Activated CD4-positive, CD25-positive, alpha-beta regulatory T cell treated with anti-CD3 and anti-CD28 coated beads, Interleukin-2, amount 50 U/mL, for 24 hours (primary cell): Measurements from ENCODE around the gene SELPLG.
"Not testable (repeated sequence)": the region's sequence is repeated elsewhere in the genome, so short reads cannot be mapped to it uniquely, and the experiment has no call there.

Experiments
- ATAC-seq, 2 donors: fragments of 150-1000 bp; cut with Tn5 transposase; one replicate each; pipeline ENCODE4 v1.10.0; 2021; ENCODE audit warnings: mild to moderate bottlenecking in 1 of 2, moderate library complexity in 1 of 2

Gene SELPLG

GRCh38 chr12:108655812-108656175 lies 22.1 kb upstream of the SELPLG start:
- ATAC-seq = not testable (repeated sequence)

- not testable (repeated sequence) for ATAC-seq
Measured at GRCh38 chr12:108654622-108655021, 20.9 kb upstream of the SELPLG start.

- ATAC-seq = no peak
Measured at GRCh38 chr12:108653922-108654321, 20.2 kb upstream of the SELPLG start.

- ATAC-seq = peak; percentile 34 to 37
Measured at GRCh38 chr12:108653082-108653516, 19.4 kb upstream of the SELPLG start.

GRCh38 chr12:108650083-108650482 lies 16.4 kb upstream of the SELPLG start:
- ATAC-seq = no peak

GRCh38 chr12:108649669-108650068 lies 16.0 kb upstream of the SELPLG start:
- ATAC-seq = no peak

GRCh38 chr12:108649126-108649525 lies 15.4 kb upstream of the SELPLG start:
- ATAC-seq = peak; percentile 79 to 84

- no peak for ATAC-seq
Measured at GRCh38 chr12:108648371-108648770, 14.7 kb upstream of the SELPLG start.

- ATAC-seq = no peak
Measured at GRCh38 chr12:108647585-108648287, 14.0 kb upstream of the SELPLG start.

- ATAC-seq = no peak
Measured at GRCh38 chr12:108646600-108647579, 13.2 kb upstream of the SELPLG start.

GRCh38 chr12:108645686-108646599 lies 12.2 kb upstream of the SELPLG start:
- ATAC-seq = no peak

GRCh38 chr12:108644811-108645120 lies 11.1 kb upstream of the SELPLG start:
- no peak for ATAC-seq

GRCh38 chr12:108643941-108644810 lies 10.5 kb upstream of the SELPLG start:
- no peak for ATAC-seq

- ATAC-seq = no peak
Measured at GRCh38 chr12:108642899-108643654, 9.4 kb upstream of the SELPLG start.

GRCh38 chr12:108642269-108642870 lies 8.7 kb upstream of the SELPLG start:
- ATAC-seq = no peak

- no peak for ATAC-seq
Measured at GRCh38 chr12:108641446-108642268, 8.0 kb upstream of the SELPLG start.

GRCh38 chr12:108640802-108641445 lies 7.2 kb upstream of the SELPLG start:
- ATAC-seq = no peak

- ATAC-seq = no peak
Measured at GRCh38 chr12:108638997-108639822, 5.5 kb upstream of the SELPLG start.
